CD14-positive monocyte (primary cell): ENCODE results near the gene COL4A2. TPM values are rescaled to one million over a fixed set of nuclear protein-coding genes. Genes with fewer than 3 reads are reported as not detected.

Source experiments
- DNase-seq, 3 donors: peaks; one replicate each; pipeline ENCODE4 v3.0.0-alpha.2; 2011 to 2022
- H2AFZ ChIP-seq: 2 replicates; pipeline ENCODE4 v1.6.0; 2012; ENCODE audit warnings: mild to moderate bottlenecking, low read depth, low read length, inconsistent platforms; ENCODE audit not compliant: insufficient read depth, poor library complexity, severe bottlenecking
- H3K27ac ChIP-seq, 2 donors: 1 replicate in 1 of 2; 2 replicates in 1 of 2; pipeline ENCODE4 v1.5.1; 2012 to 2013; ENCODE audit warnings: low read length in 2 of 2, control low read depth in 1 of 2, inconsistent platforms in 1 of 2, low read depth in 1 of 2, mild to moderate bottlenecking in 1 of 2
- H3K27me3 ChIP-seq, 2 donors: one replicate each; pipeline versions ENCODE4 v1.6.0 to v1.6.1; 2011 to 2013; ENCODE audit warnings: low read length in 2 of 2; ENCODE audit not compliant: control insufficient read depth in 2 of 2, insufficient read depth in 2 of 2
- H3K36me3 ChIP-seq, 2 donors: replicated peaks in 1 of 2; 1 replicate in 1 of 2; 2 replicates in 1 of 2; pipeline versions ENCODE4 v1.5.1 to v1.6.1; 2012 to 2013; ENCODE audit warnings: low read length in 2 of 2, control low read depth in 1 of 2, inconsistent platforms in 1 of 2, mild to moderate bottlenecking in 1 of 2; ENCODE audit not compliant: insufficient read depth in 2 of 2, control insufficient read depth in 1 of 2
- H3K4me1 ChIP-seq, 2 donors: 1 replicate in 1 of 2; 2 replicates in 1 of 2; pipeline versions ENCODE4 v1.5.1 to v1.6.1; 2012 to 2013; ENCODE audit warnings: low read length in 2 of 2, control low read depth in 1 of 2, inconsistent platforms in 1 of 2, mild to moderate bottlenecking in 1 of 2, moderate library complexity in 1 of 2; ENCODE audit not compliant: insufficient read depth in 2 of 2, control insufficient read depth in 1 of 2
- H3K4me2 ChIP-seq: replicated peaks from 2 replicates; pipeline ENCODE3; 2012; ENCODE audit warnings: low read length, moderate library complexity, mild to moderate bottlenecking; ENCODE audit not compliant: poor library complexity, severe bottlenecking; ENCODE audit errors: extremely low read depth
- H3K4me3 ChIP-seq, 3 experiments: fragments of 200-600 bp in 1 of 3; sonication (generic) in 1 of 3; replicated peaks in 1 of 3; 1 replicate in 2 of 3; 2 replicates in 1 of 3; pipeline ENCODE4 v1.5.1; 2011 to 2013; ENCODE audit warnings: low read length in 3 of 3, mild to moderate bottlenecking in 3 of 3, control low read depth in 2 of 3, low read depth in 2 of 3, inconsistent platforms in 1 of 3, moderate library complexity in 1 of 3
- H3K79me2 ChIP-seq: 2 replicates; pipeline ENCODE4 v1.6.0; 2012; ENCODE audit warnings: mild to moderate bottlenecking, control low read depth, inconsistent platforms, low read length, moderate library complexity; ENCODE audit not compliant: insufficient read depth
- H3K9ac ChIP-seq: 2 replicates; pipeline ENCODE4 v1.6.0; 2017; ENCODE audit warnings: low read length, mild to moderate bottlenecking; ENCODE audit not compliant: insufficient read depth, poor library complexity, severe bottlenecking
- H3K9me3 ChIP-seq, 2 donors: replicated peaks in 1 of 2; 1 replicate in 1 of 2; 2 replicates in 1 of 2; pipeline versions ENCODE4 v1.5.1 to v1.6.1; 2012 to 2013; ENCODE audit warnings: low read length in 2 of 2, control low read depth in 1 of 2; ENCODE audit not compliant: control insufficient read depth in 1 of 2, insufficient read depth in 1 of 2
- H4K20me1 ChIP-seq: 2 replicates; pipeline ENCODE4 v1.6.0; 2012; ENCODE audit warnings: mild to moderate bottlenecking, low read length, control low read depth, moderate library complexity; ENCODE audit not compliant: insufficient read depth
- H3K27ac Mint-ChIP-seq, 7 donors: one replicate each; pipeline ENCODE4 v1.8.0; 2020; ENCODE audit warnings: mild to moderate bottlenecking in 7 of 7, mixed read lengths in 7 of 7, moderate library complexity in 6 of 7, inconsistent platforms in 2 of 7
- H3K27me3 Mint-ChIP-seq, 3 donors: one replicate each; pipeline ENCODE4 v1.8.0; 2021 to 2022; ENCODE audit warnings: low read depth in 3 of 3, mild to moderate bottlenecking in 3 of 3, mixed read lengths in 3 of 3, moderate library complexity in 3 of 3, inconsistent platforms in 1 of 3
- H3K36me3 Mint-ChIP-seq, 2 donors: one replicate each; pipeline ENCODE4 v1.8.0; 2020; ENCODE audit warnings: mixed read lengths in 2 of 2, inconsistent platforms in 1 of 2, mild to moderate bottlenecking in 1 of 2
- H3K4me1 Mint-ChIP-seq: one replicate; pipeline ENCODE4 v1.8.0; 2020; ENCODE audit warnings: mild to moderate bottlenecking, mixed read lengths
- H3K4me3 Mint-ChIP-seq, 2 donors: one replicate each; pipeline ENCODE4 v1.8.0; 2020; ENCODE audit warnings: mild to moderate bottlenecking in 2 of 2, mixed read lengths in 2 of 2, moderate library complexity in 1 of 2
- H3K9me3 Mint-ChIP-seq, 7 donors: one replicate each; pipeline ENCODE4 v1.8.0; 2020 to 2022; ENCODE audit warnings: mixed read lengths in 7 of 7, mild to moderate bottlenecking in 6 of 7, moderate library complexity in 6 of 7, inconsistent platforms in 2 of 7
- CTCF ChIP-seq: fragments of 200-600 bp; IDR thresholded peaks from one replicate; pipeline ENCODE4 v1.8.0; 2022; ENCODE audit warnings: antibody characterized with exemption, mild to moderate bottlenecking
- WGBS: methylation state at CpG from one replicate; pipeline ENCODE4 v1.1.5; 2013; ENCODE audit warnings: missing lambda C conversion rate; ENCODE audit not compliant: insufficient coverage; 5-methylcytosine and 5-hydroxymethylcytosine counted together
- intact Hi-C, 2 donors: fragments of 100-400 bp; cut with micrococcal nuclease; formaldehyde crosslinking; loops; one replicate each; pipeline versions ENCODE4 v1.15.0 to v1.15.1; 2023
- polyA plus RNA-seq, 3 donors: library from polyadenylated mRNA; depleted of rRNA in 1 of 3; unstranded in 2 of 3; stranded (reverse) in 1 of 3; fragments of 300-500 nt in 2 of 3; fragments of >200 nt in 1 of 3; fragmentation: Illumina TruSeq in 2 of 3; gene quantifications; 1 replicate in 2 of 3; 2 replicates in 1 of 3; pipeline ENCODE4 v1.2.3, GENCODE V29; 2012 to 2021

The COL4A2 gene
- polyA plus RNA-seq, 3 donors = not detected

- no CpG with 5 or more reads among the region's 2 CpGs for WGBS
- peaks cover 0 to 6% (median 0%) of the 10 kb centered on the region in 7 donors for H3K9me3 Mint-ChIP-seq
- H3K27ac ChIP-seq = no peak overlapping the region
- H3K4me1 ChIP-seq = no peaks in the 10 kb centered on the region
- intact Hi-C loops = no loop called here
- no peak for TF ChIP-seq CTCF
- peaks cover 26 to 58% (median 33%) of the 10 kb centered on the region in 3 donors for H3K27me3 Mint-ChIP-seq
- no peak overlapping the region for H2AFZ ChIP-seq
- no peaks in the 10 kb centered on the region for H3K79me2 ChIP-seq
- H3K36me3 Mint-ChIP-seq = no peaks in the 10 kb centered on the region
- no peak for DNase-seq
- H3K4me1 Mint-ChIP-seq = no peaks in the 10 kb centered on the region
- no peaks in the 10 kb centered on the region for H4K20me1 ChIP-seq
- no peak overlapping the region for H3K27ac Mint-ChIP-seq
- no peak overlapping the region for H3K4me2 ChIP-seq
- peaks cover 22 to 35% of the 10 kb centered on the region in 2 donors for H3K27me3 ChIP-seq
- H3K9ac ChIP-seq = no peak overlapping the region
- no peak overlapping the region for H3K4me3 ChIP-seq
- H3K36me3 ChIP-seq = no peaks in the 10 kb centered on the region
- no peaks in the 10 kb centered on the region for H3K9me3 ChIP-seq
- H3K4me3 Mint-ChIP-seq = peak overlapping the region in 1 of 2 donors; percentile 4
Measured at GRCh38 chr13:110399801-110400200, 92.7 kb downstream of the COL4A2 start.

GRCh38 chr13:110400786-110401533, 93.9 kb downstream of the COL4A2 start:
- no peak for DNase-seq
- intact Hi-C loops = no loop called here
- Mint-ChIP-seq H3K36me3 (no peaks in the 10 kb centered on the region), H3K27me3 (peaks cover 33 to 56% (median 36%) of the 10 kb centered on the region in 3 donors), H3K9me3 (peaks cover 0 to 6% (median 0%) of the 10 kb centered on the region in 7 donors), H3K4me1 (no peaks in the 10 kb centered on the region), H3K27ac (no peak overlapping the region), H3K4me3 (no peak overlapping the region)
- Histone ChIP-seq H3K36me3 (no peaks in the 10 kb centered on the region), H3K27ac (no peak overlapping the region), H3K9ac (no peak overlapping the region), H3K4me1 (no peaks in the 10 kb centered on the region), H3K79me2 (no peaks in the 10 kb centered on the region), H3K9me3 (no peaks in the 10 kb centered on the region), H2AFZ (no peak overlapping the region), H4K20me1 (no peaks in the 10 kb centered on the region), H3K4me2 (no peak overlapping the region), H3K27me3 (peaks cover 22 to 35% of the 10 kb centered on the region in 2 donors), H3K4me3 (no peak overlapping the region)
- no CpG with 5 or more reads among the region's 3 CpGs for WGBS
- TF ChIP-seq CTCF = no peak
